HG02870 (cell line): ENCODE data around the gene RAC2.
"Not testable (repeated sequence)": the region's sequence is repeated elsewhere in the genome, so short reads cannot be mapped to it uniquely, and the experiment has no call there.

ENCODE experiments used
- ATAC-seq: cut with Tn5 transposase; IDR thresholded peaks from one replicate; pipeline ENCODE4 v1.9.1; 2021; ENCODE audit warnings: mild to moderate bottlenecking, moderate library complexity; ENCODE audit not compliant: unreplicated experiment

RAC2 gene

DNA sequence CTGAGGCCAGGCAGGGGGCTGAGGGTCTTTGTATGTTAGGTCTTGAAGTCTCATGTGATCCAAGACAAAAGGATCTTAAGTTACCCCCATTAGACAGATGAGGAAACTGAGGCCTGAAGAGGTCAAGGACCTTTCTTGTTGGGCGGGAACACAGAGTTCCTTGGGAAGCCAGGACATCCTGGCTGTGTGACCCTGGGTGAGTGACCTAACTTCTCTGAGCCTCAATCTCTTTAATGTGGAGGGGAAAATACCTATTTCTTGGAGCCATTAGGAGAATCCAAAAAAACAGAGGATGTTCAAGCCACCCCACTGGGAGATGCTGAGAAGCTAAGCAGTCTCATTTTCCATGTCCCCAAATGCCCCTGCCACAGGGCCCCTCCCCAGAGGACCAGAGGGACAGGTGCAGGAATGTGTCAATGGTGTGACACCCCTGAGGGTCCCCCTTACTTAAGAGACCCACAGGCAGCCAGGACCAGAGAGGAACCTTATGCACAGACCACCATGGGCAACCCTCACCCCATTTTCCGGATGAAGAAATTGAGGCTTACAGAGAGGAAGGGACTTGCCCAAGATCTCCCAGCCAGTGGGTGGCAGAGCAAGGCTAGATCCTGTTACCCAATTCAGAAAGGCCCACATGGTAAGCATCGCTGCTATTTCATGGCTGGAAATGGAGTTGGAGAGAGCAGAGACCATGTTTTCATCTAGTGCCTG is 8.0 kb downstream of the RAC2 start:
- no peak for ATAC-seq

DNA sequence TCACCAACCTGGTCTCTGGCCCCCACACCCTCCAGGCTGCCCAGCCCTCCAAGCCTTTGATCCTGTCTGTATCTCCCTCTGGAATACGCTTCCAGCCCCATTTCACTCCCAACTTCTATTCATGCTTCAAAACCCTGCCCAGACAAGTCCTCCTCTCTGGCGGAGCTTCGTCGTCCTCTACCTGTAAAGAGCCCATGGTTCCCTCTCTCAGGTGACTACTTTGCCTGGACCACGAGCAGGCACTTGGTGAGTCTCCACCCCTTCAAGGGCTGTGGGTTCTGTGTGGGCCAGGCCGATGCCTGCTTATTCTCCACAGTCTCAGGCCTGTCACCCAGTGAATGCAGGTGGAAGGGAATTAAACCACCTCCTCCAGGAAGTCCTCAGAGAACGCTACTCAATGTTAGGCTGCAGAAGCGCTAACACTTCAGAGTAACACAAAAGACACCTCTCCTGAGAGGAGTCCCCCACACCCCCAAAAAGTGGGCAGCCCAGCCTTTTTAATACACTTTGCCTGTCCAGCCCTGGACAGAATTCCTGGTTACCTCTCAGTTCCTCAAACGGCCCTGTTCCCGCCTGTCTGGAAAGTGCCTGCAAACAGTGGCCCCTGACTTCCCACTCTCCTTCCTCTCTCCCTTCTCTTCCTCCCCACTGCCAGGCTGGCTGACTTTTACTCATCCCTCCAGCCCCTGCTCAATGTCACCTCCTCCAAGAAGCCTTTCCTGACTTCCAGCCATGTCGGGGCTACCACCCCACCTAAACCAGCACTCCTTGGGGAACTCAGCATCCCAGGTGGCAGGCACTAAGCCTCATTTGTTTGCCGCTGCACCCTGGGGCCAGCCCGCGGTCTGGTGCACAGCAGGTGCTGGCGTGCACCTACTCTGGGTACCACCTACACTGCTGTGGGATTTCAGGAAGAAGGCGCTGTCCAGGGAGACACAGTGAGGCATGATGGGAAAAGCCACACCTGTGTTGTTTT is 9.0 kb downstream of the RAC2 start:
- ATAC-seq: no peak

DNA sequence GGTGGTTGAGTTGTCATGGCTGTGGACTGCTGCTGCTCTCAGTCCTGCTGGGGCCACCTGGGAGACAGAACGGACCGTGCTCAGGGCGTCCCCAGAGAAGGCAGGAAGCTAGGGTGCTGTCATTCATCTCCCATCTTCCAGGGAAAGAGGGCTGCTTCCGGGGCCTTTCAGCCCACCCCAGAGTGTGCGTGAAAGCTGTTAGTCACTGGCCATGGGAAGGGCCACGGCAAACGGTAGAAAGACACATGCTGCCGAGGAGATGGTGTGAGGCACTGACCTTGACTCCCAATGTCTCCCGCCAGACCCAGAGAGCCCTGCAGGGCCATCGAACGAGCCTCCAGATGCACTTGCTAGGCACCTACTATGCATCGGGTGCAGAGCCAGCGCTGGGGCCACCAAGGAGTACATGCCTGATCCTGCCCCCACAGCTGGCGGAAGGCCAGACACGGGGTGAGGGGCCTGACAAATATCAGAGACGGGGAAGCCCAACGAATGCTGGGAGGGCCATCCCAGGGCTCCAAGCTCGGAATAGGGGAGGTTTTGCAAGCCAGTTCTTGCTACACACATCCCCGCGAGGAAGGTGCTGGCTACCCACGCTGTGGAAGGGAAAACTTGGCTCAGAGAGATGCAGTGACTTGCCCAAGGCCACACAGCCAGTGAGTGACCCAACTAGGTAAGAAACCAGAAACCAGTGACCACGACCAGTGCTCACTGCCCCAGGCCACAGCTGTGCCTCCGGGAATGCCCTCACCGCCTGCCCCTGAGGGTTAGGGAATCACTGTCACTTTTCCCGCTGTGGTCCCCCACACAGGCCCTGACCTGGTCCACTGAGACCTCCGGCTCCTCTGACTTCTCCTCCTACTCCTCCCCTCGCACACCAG is 10.1 kb downstream of the RAC2 start:
- ATAC-seq: no peak

DNA sequence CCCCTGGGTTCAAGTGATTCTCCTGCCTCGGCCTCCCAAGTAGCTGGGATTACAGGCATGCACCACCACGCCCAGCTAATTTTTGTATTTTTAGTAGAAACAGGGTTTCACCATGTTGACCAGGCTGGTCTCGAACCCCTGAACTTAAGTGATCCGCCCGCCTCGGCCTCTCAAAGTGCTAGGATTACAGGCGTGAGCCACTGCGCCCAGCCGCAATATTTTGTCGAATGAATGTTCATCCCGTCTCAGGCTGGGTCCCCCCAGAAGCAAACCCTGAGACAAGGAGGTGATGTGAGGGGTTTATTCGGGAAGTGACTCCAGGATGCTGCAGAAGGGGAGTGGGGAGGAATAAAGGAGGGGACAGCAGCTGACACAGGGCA is 10.7 kb downstream of the RAC2 start:
- ATAC-seq: not testable (repeated sequence)

DNA sequence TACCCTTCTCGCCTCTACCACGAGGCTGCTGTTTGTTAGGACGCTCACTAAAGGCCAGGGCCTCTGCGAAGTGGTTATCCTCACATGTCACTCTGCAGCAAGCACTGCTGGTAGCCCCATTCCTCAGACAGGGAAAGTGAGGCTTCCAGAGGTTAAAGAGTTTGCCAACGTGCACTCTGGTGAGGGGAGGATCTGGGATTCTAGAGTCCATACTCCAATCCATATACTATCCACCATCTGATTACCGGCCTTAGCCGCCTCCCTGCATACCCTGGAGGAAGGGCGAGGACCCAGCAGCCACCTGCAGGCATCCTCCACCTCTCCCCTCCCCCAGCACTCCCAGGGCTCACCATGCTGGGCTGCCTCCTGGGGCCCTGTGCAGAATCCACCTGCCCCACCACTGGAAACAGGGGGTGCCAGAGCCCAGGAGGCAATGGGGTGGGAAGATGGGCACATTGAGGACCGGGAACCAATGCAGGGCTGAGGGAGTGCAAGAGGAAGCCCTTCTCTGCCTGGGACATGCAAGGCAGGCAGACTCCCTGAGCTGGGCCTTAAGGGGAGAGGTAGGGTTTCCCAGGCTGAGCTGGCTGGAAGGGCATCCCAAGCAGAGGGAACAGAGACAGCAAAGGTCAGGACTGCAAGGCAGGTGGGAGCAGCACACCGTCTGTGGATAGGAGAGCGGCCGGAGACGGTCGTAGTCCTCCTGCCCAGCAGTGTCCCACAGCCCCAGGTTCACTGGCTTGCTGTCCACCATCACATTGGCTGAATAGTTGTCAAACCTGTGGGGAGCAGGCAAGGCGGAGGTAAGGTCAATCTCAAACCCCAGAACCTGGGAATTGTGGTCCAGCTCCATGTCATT is 11.7 kb downstream of the RAC2 start:
- no peak for ATAC-seq

DNA sequence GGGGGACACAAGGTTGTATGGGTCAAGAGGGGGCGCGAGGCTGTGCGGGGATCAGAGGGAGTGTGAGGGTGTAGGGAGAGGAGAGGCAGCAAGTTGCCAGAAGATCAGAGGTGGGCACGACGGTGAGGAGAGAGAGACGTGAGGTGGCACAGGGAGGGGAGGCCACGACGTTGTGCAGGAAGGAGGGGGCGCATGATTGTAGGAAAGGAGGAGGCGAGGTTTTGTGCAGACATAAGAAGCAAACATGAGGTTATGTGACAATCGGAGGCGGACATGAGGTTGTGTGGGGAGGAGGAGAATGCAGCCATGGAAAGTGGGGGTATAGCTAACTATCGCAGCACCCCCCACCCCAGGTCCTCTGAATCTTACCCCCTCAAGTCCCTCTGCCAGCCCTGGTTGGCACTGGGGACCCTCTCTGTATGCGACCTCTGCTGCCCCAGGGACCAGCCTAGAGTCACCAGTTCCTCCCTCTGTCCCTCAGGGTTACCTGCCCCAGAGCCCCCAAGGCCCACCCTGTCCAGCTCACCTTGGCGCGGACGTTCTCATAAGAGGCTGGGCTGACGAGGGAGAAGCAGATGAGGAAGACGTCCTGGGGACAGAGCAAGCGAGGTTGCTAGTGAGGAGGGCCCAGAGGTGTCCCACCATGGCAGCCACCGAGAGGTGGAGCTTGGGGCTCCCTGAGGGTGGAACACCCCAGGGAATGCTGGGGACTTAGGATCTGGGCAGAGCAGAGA is 12.5 kb downstream of the RAC2 start:
- ATAC-seq: no peak

DNA sequence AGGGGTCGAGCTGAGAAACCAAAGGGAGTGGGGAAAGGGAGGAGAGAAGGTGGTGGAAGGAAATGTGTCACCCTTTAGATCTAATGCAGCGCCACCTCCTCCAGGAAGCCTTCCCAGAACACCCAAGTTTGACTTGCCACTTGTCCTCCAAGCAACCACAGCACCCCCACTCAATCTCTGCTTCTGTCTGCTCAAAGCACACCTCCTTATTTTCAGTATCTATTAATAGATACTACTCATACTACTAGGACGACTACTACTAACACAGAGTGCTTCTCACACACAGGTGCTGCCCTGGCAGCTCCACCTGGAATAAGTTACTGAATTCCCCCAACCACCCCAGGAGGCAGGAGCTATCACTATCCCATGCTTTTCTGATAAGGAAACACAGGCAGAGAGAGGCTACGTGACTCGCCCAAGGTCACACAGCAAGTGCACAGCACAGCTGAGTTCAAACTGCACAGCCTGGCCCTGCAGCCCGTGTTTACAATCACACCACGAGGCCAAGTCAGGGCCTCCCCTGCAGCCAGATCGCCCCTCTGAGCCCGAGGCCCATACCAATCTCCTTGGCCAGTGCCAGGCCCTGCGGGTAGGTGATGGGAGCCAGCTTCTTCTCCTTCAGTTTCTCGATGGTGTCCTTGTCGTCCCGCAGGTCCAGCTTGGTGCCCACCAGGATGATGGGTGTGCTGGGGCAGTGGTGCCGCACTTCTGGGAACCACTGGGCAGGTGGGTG is 13.2 kb downstream of the RAC2 start:
- no peak for ATAC-seq

DNA sequence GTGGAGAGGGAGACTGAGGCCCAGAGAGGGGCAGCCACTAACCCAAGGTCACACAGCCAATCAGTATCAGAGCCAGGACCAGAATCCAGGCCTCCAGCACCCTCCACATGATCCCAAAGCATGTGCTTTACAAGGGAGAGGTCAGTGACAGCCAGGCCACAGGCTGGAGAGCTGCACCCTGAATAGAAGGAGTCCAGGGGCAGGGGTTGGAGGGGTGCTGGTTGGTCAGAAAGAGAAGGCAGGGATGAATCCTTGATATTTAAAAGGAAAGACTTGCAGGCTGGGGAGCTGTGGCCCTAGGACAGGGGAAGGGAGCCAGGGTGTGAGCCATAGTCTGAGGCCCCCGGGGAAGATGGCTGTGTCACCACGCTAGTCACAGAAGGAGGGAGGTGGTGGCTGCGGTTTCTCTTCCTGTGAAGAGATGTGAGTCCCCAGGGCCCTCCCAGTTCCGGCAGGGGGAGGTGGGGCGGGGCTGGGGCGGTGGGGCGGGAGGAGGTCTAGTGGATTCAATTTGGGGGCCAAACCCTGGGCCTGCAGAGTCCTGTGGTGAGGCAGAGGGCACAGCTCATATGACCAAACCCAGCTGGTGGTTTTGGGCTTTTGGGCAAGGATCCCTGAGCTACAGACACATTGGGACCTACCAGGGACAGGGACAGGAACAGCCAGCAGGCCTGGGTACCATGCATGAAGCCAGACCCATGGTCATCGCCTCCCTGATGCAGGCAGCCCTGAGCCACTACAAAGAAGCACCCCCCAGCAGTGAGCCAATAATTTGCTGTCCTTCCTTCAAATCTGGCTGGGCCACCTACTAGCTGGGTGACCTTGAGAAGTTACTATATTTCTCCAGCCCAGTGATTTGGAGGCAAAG is 14.0 kb downstream of the RAC2 start:
- ATAC-seq: peak; percentile 44

DNA sequence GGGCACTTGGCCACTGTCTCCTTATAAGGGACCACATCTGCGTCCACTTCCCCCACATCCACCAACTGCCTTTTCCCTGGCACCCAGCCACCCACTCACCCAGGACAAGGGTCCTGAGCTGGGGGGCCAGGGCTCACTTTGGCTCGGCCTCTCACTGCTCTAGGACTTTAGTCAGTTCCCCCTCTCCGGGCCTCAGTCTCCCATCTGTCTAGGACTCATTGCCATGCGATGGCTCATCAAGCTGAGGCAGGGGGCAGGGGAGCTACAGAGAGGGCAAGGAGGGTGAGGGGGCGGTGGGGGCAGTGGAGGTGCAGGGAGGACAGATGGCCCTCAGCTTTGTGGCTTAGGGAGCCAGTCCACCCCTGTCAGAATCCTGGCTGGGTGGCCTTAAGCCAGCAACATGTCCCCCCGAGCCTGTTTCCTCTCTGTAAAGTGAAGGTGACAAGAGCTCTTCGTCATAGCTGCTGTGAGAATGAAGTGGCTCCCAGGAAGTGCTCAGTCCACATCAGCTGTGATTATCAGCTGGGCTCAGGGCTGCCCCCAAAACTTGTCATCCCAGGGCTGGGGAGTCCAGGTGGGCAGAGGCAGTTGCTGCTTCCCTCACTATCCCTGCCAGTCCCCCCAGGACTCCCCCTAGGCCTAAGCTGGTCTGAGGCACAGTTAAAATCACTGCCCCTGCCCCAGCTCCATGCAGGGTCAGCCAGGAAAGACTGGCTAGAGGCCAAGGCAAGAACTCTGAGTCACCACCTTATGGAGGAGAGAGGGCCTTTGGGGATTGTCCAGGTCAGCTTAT is 14.9 kb downstream of the RAC2 start:
- no peak for ATAC-seq

DNA sequence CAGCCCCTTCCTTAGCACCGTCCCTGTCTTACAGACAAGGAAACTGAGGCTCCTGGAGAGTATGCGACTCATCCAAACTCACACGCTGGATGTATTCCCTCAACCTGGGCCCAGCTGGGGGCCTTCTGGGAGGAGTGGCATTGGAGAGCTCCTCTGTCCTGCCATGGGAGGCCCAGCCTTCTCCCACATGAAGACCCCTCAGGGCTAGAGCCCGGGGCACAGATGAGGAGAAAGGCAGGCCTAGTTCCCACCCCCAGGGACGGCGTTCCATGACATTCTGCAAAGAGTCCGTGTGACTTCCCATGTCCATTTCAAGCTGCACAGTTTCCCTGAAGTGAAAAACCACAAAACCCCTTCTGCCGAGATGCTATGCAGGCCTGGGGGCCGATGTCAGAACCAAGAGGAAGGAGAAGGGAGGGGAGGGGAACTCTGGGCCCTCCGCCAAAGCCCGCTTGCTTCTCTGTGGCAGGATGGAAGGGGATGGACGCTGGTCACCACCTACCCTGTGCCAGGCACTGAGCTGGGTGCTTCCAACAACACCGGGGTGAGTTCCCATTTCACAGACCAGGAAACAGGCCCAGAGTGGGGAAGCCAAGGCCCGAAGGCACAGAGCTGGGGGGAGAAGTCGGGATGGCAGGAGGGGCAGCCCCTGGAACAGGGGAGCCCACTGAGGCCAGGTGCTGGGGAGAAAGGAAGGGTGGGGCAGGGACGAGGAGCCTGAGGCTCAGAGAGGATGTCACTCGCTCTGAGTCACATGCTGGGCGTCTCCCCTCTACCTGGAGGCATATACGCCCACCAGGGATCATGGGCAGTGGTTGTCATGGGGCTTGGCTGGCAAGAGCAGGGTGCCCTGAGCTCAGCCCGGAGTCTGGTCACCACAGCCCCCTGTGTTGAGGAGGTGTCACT is 15.7 kb downstream of the RAC2 start:
- ATAC-seq: no peak

DNA sequence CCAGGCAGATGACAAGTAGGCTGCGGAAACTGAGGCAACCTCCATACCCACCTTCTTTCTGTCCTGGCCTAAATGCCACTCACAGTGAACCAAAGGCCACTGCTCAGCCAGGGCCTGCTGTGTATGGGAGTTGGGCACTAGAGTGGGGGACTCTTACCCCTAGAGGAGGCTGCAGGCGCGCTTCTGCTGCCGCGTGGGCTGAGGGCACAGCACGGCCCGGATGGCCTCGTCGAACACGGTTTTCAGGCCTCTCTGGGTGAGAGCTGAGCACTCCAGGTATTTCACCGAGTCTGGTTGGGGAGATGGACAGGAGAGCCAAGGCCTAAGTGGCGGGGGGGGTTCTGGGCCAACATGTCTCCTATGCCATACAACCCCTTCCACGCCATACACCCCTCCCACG is 17.6 kb downstream of the RAC2 start:
- ATAC-seq: no peak

DNA sequence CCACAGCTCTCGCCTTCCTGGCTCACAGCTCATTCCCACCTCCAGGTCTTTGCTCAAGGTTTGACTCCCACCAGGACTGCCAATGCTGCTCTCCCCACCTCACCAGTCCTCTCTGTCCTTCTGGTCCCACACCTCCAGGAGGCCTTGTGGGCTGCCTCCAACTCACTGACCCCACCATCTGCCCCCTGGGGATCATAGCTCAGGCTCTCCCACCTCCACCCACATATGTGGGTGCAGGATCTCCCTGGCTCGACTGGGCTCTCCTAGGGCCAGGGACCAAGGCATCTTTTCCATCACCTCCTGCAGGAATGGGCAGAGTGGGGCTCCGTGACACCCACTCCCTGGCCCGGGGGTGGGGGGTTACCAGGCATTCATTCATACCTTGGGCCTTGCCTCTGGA is 18.0 kb downstream of the RAC2 start:
- no peak for ATAC-seq

DNA sequence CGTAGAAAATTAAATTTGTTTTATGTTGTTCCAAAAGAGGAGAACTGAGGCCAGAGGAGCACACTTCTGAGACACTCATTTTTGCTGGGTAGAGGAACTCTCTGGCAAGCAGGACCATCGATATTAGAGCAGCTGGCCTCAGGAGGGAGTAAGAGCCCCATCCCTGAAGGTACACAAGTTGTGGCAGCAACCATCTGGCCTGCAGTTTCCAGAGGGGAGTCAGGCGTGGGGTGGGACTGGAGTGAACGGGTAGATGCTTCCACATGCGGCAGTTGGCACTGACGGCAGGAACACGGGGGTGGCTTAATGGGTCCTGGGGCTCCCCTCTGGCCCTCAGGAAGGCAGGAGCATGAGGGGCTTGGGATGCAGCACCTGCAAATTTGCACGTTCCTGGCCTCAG is 18.6 kb downstream of the RAC2 start:
- ATAC-seq: no peak

DNA sequence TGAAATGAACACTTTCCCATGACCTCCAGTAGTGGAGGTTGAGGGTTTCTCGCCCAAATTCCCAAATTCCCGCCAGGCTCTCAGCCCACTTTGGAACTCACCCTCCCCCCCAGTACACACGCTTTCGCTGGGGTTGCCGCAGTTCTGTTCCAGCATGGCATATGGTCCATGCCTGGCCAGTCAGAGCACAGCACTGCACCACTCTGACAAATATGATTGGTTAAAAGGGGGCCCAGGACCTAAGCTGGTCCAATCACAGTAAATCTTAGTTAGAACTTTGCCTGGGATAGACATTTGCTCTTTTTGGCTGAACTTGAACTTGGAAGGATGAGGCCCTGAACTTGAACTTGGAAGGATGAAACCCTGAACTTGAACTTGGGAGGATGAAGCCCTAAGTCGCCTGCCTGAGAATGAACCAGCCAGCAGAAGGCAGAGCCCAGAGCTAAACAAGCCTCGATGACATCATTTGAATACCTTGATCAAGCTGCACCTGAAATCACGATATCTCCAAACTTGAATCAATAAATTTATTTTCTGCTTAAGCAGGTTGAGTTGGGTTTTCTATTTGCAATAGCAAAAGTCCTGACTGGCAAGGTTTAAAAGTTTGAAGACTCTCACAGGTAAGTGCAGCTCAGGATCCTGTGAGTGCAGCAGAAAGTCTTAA is 19.2 kb downstream of the RAC2 start:
- ATAC-seq: no peak

DNA sequence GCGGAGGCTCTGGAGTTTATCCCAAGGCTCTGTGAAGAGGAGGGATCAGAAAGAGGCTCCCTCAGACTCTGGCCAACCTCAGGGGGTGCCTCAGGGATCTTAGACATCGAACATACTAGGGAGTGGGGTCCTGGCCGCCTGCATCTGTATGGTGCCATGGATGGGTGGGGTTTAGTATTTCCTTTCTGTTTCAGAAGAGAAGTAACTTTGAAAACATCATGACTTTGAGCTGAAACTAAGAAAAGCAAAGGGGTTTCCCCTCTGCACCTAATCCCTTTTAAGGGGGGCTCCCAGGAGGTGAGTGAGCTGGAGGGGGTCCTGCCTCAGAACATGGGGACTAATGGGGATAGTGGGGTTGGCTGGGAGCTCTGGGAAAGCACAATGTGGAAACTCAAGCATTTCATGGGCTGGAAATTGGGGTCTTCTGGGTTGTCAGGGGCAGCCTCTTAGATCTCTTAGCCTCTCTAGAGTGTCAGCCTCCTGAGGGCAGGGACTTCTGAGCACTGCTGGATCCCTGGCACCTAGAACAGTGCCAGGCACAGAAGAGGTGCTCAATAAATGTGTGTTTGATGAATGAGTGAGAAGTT is 20.0 kb downstream of the RAC2 start:
- ATAC-seq: no peak
